NCI-H2107 (cell line): ENCODE data around the gene CCL24.
"Not testable (repeated sequence)": the region's sequence is repeated elsewhere in the genome, so short reads cannot be mapped to it uniquely, and the experiment has no call there.

Experiments used
- DNase-seq: peaks from one replicate; lab custom pipeline; 2025; lab: John Stamatoyannopoulos, UW

CCL24 gene

GRCh38 chr7:75780647-75781273 lies 32.8 kb downstream of the CCL24 start:
- DNase-seq, result not testable (repeated sequence)

GRCh38 chr7:75779516-75779915 lies 34.1 kb downstream of the CCL24 start:
- not testable (repeated sequence) for DNase-seq

- DNase-seq, result not testable (repeated sequence)
These were observed 34.6 kb downstream of the CCL24 start for GRCh38 chr7:75779035-75779434.

- DNase-seq, result no peak
These were observed 37.2 kb downstream of the CCL24 start for GRCh38 chr7:75776295-75776971.

GRCh38 chr7:75773958-75774357 lies 39.6 kb downstream of the CCL24 start:
- DNase-seq, result not testable (repeated sequence)

- DNase-seq, result no peak
These were observed 41.2 kb downstream of the CCL24 start, which contains the start of gene CCL26 for GRCh38 chr7:75772081-75773077. Gene CCL26, minus strand, starts transcription at chr7:75772211. Its CDS starts 35 bp downstream, at chr7:75772176.

GRCh38 chr7:75771224-75771623 lies 42.4 kb downstream of the CCL24 start:
- DNase-seq, result no peak

- peak; percentile 30 for DNase-seq
These were observed 51.2 kb downstream of the CCL24 start for GRCh38 chr7:75762350-75762917.

- not testable (repeated sequence) for DNase-seq
These were observed 51.8 kb downstream of the CCL24 start for GRCh38 chr7:75761801-75762200.
